Right lobe of liver (tissue), 4 donors: ENCODE data around the gene NDUFS8.

Experiments used
- POLR2A ChIP-seq: fragments of 450-650 bp; IDR thresholded peaks from one replicate; pipeline ENCODE4 v1.6.1; 2017; ENCODE audit warnings: antibody characterized with exemption, mild to moderate bottlenecking
- TF ChIP-seq, protein P1 (sequence below), 4 donors: fragments of 200-600 bp in 3 of 4; fragments of 450-650 bp in 1 of 4; IDR thresholded peaks; one replicate each; pipeline versions ENCODE4 v1.5.1 to v1.8.0; 2016 to 2022; ENCODE audit warnings: antibody characterized with exemption in 4 of 4, mild to moderate bottlenecking in 2 of 4
- donor health status: DM: no; HTN: no; CAD: no.
- donor health status: DM: no; HTN: no; CAD: no.
- donor health status: DM: no; HTN: yes; CAD: no.

- TF ChIP-seq, protein P1, sequence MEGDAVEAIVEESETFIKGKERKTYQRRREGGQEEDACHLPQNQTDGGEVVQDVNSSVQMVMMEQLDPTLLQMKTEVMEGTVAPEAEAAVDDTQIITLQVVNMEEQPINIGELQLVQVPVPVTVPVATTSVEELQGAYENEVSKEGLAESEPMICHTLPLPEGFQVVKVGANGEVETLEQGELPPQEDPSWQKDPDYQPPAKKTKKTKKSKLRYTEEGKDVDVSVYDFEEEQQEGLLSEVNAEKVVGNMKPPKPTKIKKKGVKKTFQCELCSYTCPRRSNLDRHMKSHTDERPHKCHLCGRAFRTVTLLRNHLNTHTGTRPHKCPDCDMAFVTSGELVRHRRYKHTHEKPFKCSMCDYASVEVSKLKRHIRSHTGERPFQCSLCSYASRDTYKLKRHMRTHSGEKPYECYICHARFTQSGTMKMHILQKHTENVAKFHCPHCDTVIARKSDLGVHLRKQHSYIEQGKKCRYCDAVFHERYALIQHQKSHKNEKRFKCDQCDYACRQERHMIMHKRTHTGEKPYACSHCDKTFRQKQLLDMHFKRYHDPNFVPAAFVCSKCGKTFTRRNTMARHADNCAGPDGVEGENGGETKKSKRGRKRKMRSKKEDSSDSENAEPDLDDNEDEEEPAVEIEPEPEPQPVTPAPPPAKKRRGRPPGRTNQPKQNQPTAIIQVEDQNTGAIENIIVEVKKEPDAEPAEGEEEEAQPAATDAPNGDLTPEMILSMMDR (IDR thresholded peaks at IDR 0.05) = no peak
- no peak for TF ChIP-seq POLR2A
Observed at GRCh38 chr11:68035266-68035876, 4.9 kb downstream of the NDUFS8 start.
